HEK293 (cell line): ENCODE results near the gene PDCD1LG2.

ENCODE experiments used
- HOXD13 ChIP-seq: sonication (generic); formaldehyde crosslinking; IDR thresholded peaks from 2 replicates; pipeline ENCODE4 v1.8.0; 2022; ENCODE audit warnings: missing genetic modification reagents, borderline replicate concordance
- REST ChIP-seq: fragments of 450-650 bp; formaldehyde crosslinking; IDR thresholded peaks from 2 replicates; pipeline ENCODE4 v1.5.1; 2016; ENCODE audit warnings: missing biosample characterization, missing genetic modification characterization
- ZIC2 ChIP-seq: fragments of 450-650 bp; formaldehyde crosslinking; IDR thresholded peaks from 2 replicates; pipeline ENCODE4 v1.5.1; 2016; ENCODE audit warnings: missing biosample characterization, missing genetic modification characterization
- ZNF274 ChIP-seq, 2 experiments: fragments of 200-500 bp in 1 of 2; fragments of 450-650 bp in 1 of 2; sonication (Bioruptor generic) in 1 of 2; formaldehyde crosslinking in 1 of 2; IDR thresholded peaks; 2 replicates each; pipeline versions ENCODE4 v1.5.1 to v1.6.1; 2014 to 2016; ENCODE audit warnings: borderline replicate concordance in 1 of 2, inconsistent platforms in 1 of 2, low read length in 1 of 2, missing biosample characterization in 1 of 2, missing genetic modification characterization in 1 of 2
- ZNF292 ChIP-seq: fragments of 450-650 bp; formaldehyde crosslinking; IDR thresholded peaks from 2 replicates; pipeline ENCODE4 v1.5.1; 2016; ENCODE audit warnings: low read depth, missing biosample characterization, missing genetic modification characterization, borderline replicate concordance
- ZNF302 ChIP-seq: fragments of 450-650 bp; formaldehyde crosslinking; IDR thresholded peaks from 2 replicates; pipeline ENCODE4 v1.5.1; 2016; ENCODE audit warnings: missing biosample characterization, missing genetic modification characterization, low read depth
- ZNF324 ChIP-seq: fragments of 450-650 bp; formaldehyde crosslinking; IDR thresholded peaks from 2 replicates; pipeline ENCODE4 v1.5.1; 2016; ENCODE audit warnings: missing biosample characterization, missing genetic modification characterization
- ZNF549 ChIP-seq: fragments of 450-650 bp; IDR thresholded peaks from 2 replicates; pipeline ENCODE4 v1.5.1; 2018; ENCODE audit warnings: missing biosample characterization, missing genetic modification characterization, mild to moderate bottlenecking, inconsistent platforms, moderate library complexity
- ZNF76 ChIP-seq: fragments of 450-650 bp; formaldehyde crosslinking; IDR thresholded peaks from 2 replicates; pipeline ENCODE4; 2016; ENCODE audit warnings: low read depth, missing biosample characterization, missing genetic modification characterization, borderline replicate concordance
- TF ChIP-seq, protein P1 (sequence below): fragments of 450-650 bp; formaldehyde crosslinking; IDR thresholded peaks from 2 replicates; pipeline ENCODE4 v1.5.1; 2017; ENCODE audit warnings: missing biosample characterization, mild to moderate bottlenecking, missing genetic modification characterization, moderate library complexity
- TF ChIP-seq, protein P2 (sequence below): fragments of 450-650 bp; formaldehyde crosslinking; IDR thresholded peaks from 2 replicates; pipeline ENCODE4 v1.5.1; 2016; ENCODE audit warnings: missing biosample characterization, missing genetic modification characterization

- TF ChIP-seq REST (tag by site-specific recombination): no peak
- TF ChIP-seq ZNF274 (IDR thresholded peaks at IDR 0.05; ENCODE audit: low read length): no peak
- no peak for TF ChIP-seq ZNF274 (tag by site-specific recombination; IDR thresholded peaks at IDR 0.05; ENCODE audit: borderline replicate concordance)
- TF ChIP-seq ZNF292 (tag by site-specific recombination): no peak
- TF ChIP-seq, protein P1, sequence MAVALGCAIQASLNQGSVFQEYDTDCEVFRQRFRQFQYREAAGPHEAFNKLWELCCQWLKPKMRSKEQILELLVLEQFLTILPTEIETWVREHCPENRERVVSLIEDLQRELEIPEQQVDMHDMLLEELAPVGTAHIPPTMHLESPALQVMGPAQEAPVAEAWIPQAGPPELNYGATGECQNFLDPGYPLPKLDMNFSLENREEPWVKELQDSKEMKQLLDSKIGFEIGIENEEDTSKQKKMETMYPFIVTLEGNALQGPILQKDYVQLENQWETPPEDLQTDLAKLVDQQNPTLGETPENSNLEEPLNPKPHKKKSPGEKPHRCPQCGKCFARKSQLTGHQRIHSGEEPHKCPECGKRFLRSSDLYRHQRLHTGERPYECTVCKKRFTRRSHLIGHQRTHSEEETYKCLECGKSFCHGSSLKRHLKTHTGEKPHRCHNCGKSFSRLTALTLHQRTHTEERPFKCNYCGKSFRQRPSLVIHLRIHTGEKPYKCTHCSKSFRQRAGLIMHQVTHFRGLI (tag by site-specific recombination): no peak
- no peak for TF ChIP-seq ZIC2 (tag by site-specific recombination)
- TF ChIP-seq ZNF549 (tag by site-specific recombination): no peak
- TF ChIP-seq, protein P2, sequence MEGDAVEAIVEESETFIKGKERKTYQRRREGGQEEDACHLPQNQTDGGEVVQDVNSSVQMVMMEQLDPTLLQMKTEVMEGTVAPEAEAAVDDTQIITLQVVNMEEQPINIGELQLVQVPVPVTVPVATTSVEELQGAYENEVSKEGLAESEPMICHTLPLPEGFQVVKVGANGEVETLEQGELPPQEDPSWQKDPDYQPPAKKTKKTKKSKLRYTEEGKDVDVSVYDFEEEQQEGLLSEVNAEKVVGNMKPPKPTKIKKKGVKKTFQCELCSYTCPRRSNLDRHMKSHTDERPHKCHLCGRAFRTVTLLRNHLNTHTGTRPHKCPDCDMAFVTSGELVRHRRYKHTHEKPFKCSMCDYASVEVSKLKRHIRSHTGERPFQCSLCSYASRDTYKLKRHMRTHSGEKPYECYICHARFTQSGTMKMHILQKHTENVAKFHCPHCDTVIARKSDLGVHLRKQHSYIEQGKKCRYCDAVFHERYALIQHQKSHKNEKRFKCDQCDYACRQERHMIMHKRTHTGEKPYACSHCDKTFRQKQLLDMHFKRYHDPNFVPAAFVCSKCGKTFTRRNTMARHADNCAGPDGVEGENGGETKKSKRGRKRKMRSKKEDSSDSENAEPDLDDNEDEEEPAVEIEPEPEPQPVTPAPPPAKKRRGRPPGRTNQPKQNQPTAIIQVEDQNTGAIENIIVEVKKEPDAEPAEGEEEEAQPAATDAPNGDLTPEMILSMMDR: no peak
- no peak for TF ChIP-seq ZNF76 (tag by site-specific recombination)
- TF ChIP-seq ZNF302 (tag by site-specific recombination): no peak
- no peak for TF ChIP-seq HOXD13 (CRISPR knock-in tag)
- TF ChIP-seq ZNF324 (tag by site-specific recombination): no peak
Observed at GRCh38 chr9:5513966-5514616, 3.8 kb downstream of the PDCD1LG2 start.
